OCI-LY1 (cell line): ENCODE results near the gene CYP3A4.

ENCODE experiments used
- H2AFZ ChIP-seq: fragments of 200-600 bp; sonication (generic), shearing (Covaris generic); 2 replicates; pipeline ENCODE4 v1.6.0; 2014; ENCODE audit warnings: antibody characterized with exemption, mild to moderate bottlenecking, low read length
- H3F3A ChIP-seq: fragments of 200-600 bp; sonication (generic), shearing (Covaris generic); 2 replicates; pipeline ENCODE4 v1.6.0; 2014; ENCODE audit warnings: mild to moderate bottlenecking, antibody characterized with exemption, low read length, moderate library complexity; ENCODE audit not compliant: insufficient read depth
- H3K27ac ChIP-seq: fragments of 200-600 bp; sonication (generic); 2 replicates; pipeline ENCODE4 v1.5.1; 2014; ENCODE audit warnings: low read length, mixed run types, mild to moderate bottlenecking, low read depth; ENCODE audit not compliant: poor library complexity, severe bottlenecking
- H3K27me3 ChIP-seq: fragments of 200-600 bp; sonication (generic); 2 replicates; pipeline ENCODE4 v1.6.0; 2014; ENCODE audit warnings: antibody characterized with exemption, mild to moderate bottlenecking, low read length, moderate library complexity; ENCODE audit not compliant: insufficient read depth
- H3K36me3 ChIP-seq: fragments of 200-600 bp; sonication (generic); 2 replicates; pipeline ENCODE4 v1.6.1; 2014; ENCODE audit warnings: mild to moderate bottlenecking, antibody characterized with exemption, low read length, moderate library complexity, mixed read lengths; ENCODE audit not compliant: insufficient read depth
- H3K4me1 ChIP-seq: fragments of 200-600 bp; sonication (generic); 2 replicates; pipeline ENCODE4 v1.5.1; 2014; ENCODE audit warnings: mild to moderate bottlenecking, low read length, moderate library complexity; ENCODE audit not compliant: insufficient read depth, severe bottlenecking
- H3K4me2 ChIP-seq: fragments of 200-600 bp; sonication (generic), shearing (Covaris generic); 2 replicates; pipeline ENCODE4 v1.6.1; 2014; ENCODE audit warnings: low read length
- H3K4me3 ChIP-seq: fragments of 200-600 bp; sonication (generic); 2 replicates; pipeline ENCODE4 v1.5.1; 2014; ENCODE audit warnings: low read length, low read depth, mild to moderate bottlenecking, mixed read lengths; ENCODE audit not compliant: poor library complexity, severe bottlenecking
- H3K79me2 ChIP-seq: fragments of 200-600 bp; shearing (Covaris generic); 2 replicates; pipeline ENCODE4 v1.6.1; 2016; ENCODE audit warnings: mixed run types, low read length, mixed read lengths; ENCODE audit not compliant: insufficient read depth
- H3K9ac ChIP-seq: fragments of 200-600 bp; sonication (generic), shearing (Covaris generic); 2 replicates; pipeline ENCODE4 v1.6.1; 2014; ENCODE audit warnings: mild to moderate bottlenecking, low read length, mixed read lengths
- H3K9me2 ChIP-seq: fragments of 200-600 bp; sonication (generic), shearing (Covaris generic); 2 replicates; pipeline ENCODE4 v1.6.1; 2014; ENCODE audit warnings: low read depth, mild to moderate bottlenecking, low read length, mixed read lengths
- H3K9me3 ChIP-seq: fragments of 200-600 bp; shearing (Covaris generic); 2 replicates; pipeline ENCODE4 v1.6.1; 2014; ENCODE audit warnings: low read length, mixed read lengths
- H4K20me1 ChIP-seq: fragments of 200-600 bp; sonication (generic), shearing (Covaris generic); 2 replicates; pipeline ENCODE4 v1.6.0; 2016; ENCODE audit warnings: mild to moderate bottlenecking, low read length; ENCODE audit not compliant: insufficient read depth
- EZH2 ChIP-seq: fragments of 200-600 bp; sonication (generic), shearing (Covaris generic); IDR thresholded peaks from 2 replicates; pipeline ENCODE4 v1.8.0; 2017; ENCODE audit warnings: borderline replicate concordance, mixed run types, mild to moderate bottlenecking, antibody characterized with exemption, low read length, moderate library complexity, mixed read lengths
- TF ChIP-seq, protein P1 (sequence below): fragments of 200-600 bp; sonication (generic), shearing (Covaris generic); IDR thresholded peaks from 2 replicates; pipeline ENCODE4 v1.5.1; 2017; ENCODE audit warnings: mild to moderate bottlenecking, antibody characterized with exemption, low read length, moderate library complexity, mixed read lengths

The CYP3A4 gene

DNA sequence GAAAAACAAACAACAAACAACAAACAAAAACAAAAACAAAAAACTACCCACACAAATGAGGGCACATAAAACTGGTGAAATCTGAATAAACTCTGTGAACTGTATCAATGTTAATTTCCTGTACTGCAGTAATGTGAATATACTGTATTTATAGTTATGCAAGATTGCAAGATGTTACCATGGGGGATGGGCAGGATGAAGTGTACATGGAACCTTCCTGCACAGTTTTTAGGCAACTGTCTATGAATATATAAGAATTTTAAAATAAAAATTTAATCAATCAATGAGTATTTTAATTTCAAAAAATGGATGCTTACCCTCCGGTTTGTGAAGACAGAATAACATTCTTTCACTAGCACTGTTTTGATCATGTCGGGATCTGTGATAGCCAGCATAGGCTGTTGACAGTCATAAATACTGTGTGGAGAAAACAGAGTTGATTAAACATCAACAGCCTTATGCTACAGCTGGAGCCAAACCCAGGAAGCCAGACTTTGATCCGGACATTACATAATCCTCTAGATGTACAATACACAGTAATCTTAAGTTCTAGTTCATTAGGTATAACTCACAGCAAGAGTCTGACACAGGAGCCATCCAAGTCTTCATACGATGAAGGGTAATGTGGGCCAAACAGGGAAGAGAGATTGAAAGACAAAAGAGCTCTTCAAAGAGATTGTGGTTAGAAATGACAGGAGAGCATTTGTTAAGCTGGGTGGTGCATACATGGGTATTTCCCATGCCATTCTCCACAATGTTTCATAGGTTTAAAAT is 63.8 kb downstream of the CYP3A4 start:
- H3K4me3 ChIP-seq, result no peak overlapping the region
- no peaks in the 10 kb centered on the region for H3F3A ChIP-seq
- TF ChIP-seq, protein P1, sequence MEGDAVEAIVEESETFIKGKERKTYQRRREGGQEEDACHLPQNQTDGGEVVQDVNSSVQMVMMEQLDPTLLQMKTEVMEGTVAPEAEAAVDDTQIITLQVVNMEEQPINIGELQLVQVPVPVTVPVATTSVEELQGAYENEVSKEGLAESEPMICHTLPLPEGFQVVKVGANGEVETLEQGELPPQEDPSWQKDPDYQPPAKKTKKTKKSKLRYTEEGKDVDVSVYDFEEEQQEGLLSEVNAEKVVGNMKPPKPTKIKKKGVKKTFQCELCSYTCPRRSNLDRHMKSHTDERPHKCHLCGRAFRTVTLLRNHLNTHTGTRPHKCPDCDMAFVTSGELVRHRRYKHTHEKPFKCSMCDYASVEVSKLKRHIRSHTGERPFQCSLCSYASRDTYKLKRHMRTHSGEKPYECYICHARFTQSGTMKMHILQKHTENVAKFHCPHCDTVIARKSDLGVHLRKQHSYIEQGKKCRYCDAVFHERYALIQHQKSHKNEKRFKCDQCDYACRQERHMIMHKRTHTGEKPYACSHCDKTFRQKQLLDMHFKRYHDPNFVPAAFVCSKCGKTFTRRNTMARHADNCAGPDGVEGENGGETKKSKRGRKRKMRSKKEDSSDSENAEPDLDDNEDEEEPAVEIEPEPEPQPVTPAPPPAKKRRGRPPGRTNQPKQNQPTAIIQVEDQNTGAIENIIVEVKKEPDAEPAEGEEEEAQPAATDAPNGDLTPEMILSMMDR, result no peak
- no peak for TF ChIP-seq EZH2
- no peak overlapping the region for H3K9ac ChIP-seq
- H2AFZ ChIP-seq, result no peak overlapping the region
- H3K4me1 ChIP-seq, result no peaks in the 10 kb centered on the region
- H3K27ac ChIP-seq, result no peak overlapping the region
- H3K4me2 ChIP-seq, result no peak overlapping the region
- no peaks in the 10 kb centered on the region; the same call in 1 of the 2 replicates for H3K27me3 ChIP-seq
- H3K79me2 ChIP-seq, result no peaks in the 10 kb centered on the region
- H4K20me1 ChIP-seq, result no peaks in the 10 kb centered on the region
- H3K9me3 ChIP-seq, result no peaks in the 10 kb centered on the region
- no peaks in the 10 kb centered on the region for H3K36me3 ChIP-seq
- H3K9me2 ChIP-seq, result no peaks in the 10 kb centered on the region

DNA sequence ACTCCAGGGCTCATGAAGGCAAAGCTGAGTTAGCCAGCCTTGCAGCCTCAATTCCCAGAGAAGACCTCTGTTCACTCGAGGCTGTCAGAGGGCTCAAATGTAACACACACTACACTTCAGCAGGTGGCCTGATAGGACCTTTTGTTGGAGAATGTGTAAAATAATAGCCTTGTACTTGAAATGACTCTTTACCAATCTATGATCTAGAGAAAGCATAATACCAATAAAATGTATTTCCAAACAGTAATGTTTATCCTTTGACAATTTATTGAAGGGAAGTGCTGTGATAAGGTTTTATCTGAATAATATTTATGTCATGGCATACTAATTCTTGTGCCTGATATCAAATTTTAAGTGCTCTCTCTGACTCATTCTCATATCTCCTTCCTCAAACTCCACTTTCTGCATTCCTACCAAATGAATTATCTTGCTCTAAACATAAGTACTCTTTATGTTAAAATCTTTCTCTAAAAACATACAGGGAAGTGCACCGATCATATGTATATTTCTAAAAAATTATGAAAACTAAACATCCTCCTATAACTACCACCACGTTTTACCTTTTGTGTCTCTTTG is 69.9 kb downstream of the CYP3A4 start:
- H3K9ac ChIP-seq, result no peak overlapping the region
- H3K79me2 ChIP-seq, result no peaks in the 10 kb centered on the region
- H2AFZ ChIP-seq, result no peak overlapping the region
- H3K4me1 ChIP-seq, result no peaks in the 10 kb centered on the region
- no peaks in the 10 kb centered on the region for H3K36me3 ChIP-seq
- no peaks in the 10 kb centered on the region; the same call in 1 of the 2 replicates for H3K27me3 ChIP-seq
- H3K4me3 ChIP-seq, result no peak overlapping the region
- no peak for TF ChIP-seq EZH2
- TF ChIP-seq, protein P1, result no peak
- no peak overlapping the region for H3K27ac ChIP-seq
- no peak overlapping the region for H3K4me2 ChIP-seq
- no peaks in the 10 kb centered on the region for H3F3A ChIP-seq
- H4K20me1 ChIP-seq, result no peaks in the 10 kb centered on the region
- H3K9me3 ChIP-seq, result 0 out of 2 replicates have a peak, but pooled peaks cover 3% of the 10 kb centered on the region
- H3K9me2 ChIP-seq, result no peaks in the 10 kb centered on the region

DNA sequence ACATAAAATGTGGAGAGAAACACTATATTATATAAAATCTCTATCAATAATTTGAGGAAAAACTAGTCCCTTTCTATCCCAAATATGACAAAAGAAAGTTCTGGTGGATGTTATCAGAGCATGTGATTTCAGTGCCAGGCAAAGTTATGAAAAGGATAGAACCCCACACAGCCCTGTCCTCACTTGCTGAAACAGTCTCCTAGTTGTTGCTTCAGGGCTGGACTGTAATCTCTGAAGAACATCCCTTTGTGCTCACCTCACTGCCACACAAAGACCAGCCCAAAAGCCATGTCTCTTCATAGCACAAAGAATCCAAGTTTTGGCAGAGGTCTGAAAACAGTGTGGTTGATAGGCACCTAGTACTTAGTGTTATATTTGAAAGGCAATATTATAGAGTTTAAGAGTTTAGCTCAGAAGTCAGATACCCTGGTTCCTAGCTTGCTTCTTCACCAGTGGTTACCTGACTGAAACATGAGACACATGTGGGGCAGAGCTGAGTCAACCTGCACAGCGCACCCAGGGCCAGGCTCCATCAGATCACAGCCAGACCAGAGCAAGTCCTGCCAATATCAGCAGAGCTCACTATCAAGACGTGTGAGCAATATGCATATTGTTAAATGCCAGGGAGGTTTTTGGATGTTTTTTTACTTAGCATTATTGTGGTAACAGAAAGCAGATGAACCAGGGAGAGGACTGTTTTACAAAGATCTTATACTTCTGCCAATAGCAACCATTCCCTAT is 74.0 kb downstream of the CYP3A4 start:
- H3K9ac ChIP-seq, result no peak overlapping the region
- H3K9me2 ChIP-seq, result no peaks in the 10 kb centered on the region
- no peak overlapping the region for H2AFZ ChIP-seq
- no peak for TF ChIP-seq EZH2
- TF ChIP-seq, protein P1, result no peak
- H3K27me3 ChIP-seq, result no peaks in the 10 kb centered on the region; the same call in 1 of the 2 replicates
- no peak overlapping the region for H3K27ac ChIP-seq
- H3K36me3 ChIP-seq, result no peaks in the 10 kb centered on the region
- no peaks in the 10 kb centered on the region for H4K20me1 ChIP-seq
- no peaks in the 10 kb centered on the region for H3K79me2 ChIP-seq
- H3K4me1 ChIP-seq, result no peaks in the 10 kb centered on the region
- 0 out of 2 replicates have a peak, but pooled peaks cover 1% of the 10 kb centered on the region for H3K9me3 ChIP-seq
- H3F3A ChIP-seq, result no peaks in the 10 kb centered on the region
- H3K4me2 ChIP-seq, result no peak overlapping the region
- no peak overlapping the region for H3K4me3 ChIP-seq
